Smooth muscle cell (in vitro differentiated cells): ENCODE measurements around the gene MYH9. TPM values are rescaled to one million over a fixed set of nuclear protein-coding genes. Genes with fewer than 3 reads are reported as not detected.
"Not testable (repeated sequence)": the region's sequence is repeated elsewhere in the genome, so short reads cannot be mapped to it uniquely, and the experiment has no call there.

Experiments
- DNase-seq: peaks from one replicate; lab custom pipeline; 2025; ENCODE audit not compliant: unreplicated experiment; lab: John Stamatoyannopoulos, UW
- H2AFZ ChIP-seq: fragments of 200-600 bp; sonication (generic); 2 replicates; pipeline ENCODE4 v1.6.0; 2016; ENCODE audit warnings: antibody characterized with exemption, low read depth, mild to moderate bottlenecking
- H3F3A ChIP-seq: fragments of 200-600 bp; sonication (generic); 2 replicates; pipeline ENCODE4 v1.6.0; 2017; ENCODE audit warnings: antibody characterized with exemption, low read depth
- H3K27ac ChIP-seq: fragments of 200-600 bp; sonication (generic); 2 replicates; pipeline ENCODE4 v1.5.1; 2016; ENCODE audit warnings: low read depth, mild to moderate bottlenecking
- H3K27me3 ChIP-seq: fragments of 200-600 bp; sonication (generic); 2 replicates; pipeline ENCODE4 v1.6.1; 2016; ENCODE audit warnings: low read depth, mild to moderate bottlenecking
- H3K36me3 ChIP-seq: fragments of 200-600 bp; sonication (generic); 2 replicates; pipeline ENCODE4 v1.5.1; 2016; ENCODE audit warnings: low read depth
- H3K4me1 ChIP-seq: fragments of 200-600 bp; sonication (generic); 2 replicates; pipeline ENCODE4 v1.5.1; 2016; ENCODE audit warnings: low read depth
- H3K4me2 ChIP-seq: fragments of 200-600 bp; sonication (generic); 2 replicates; pipeline ENCODE4 v1.6.0; 2016; ENCODE audit warnings: mild to moderate bottlenecking
- H3K4me3 ChIP-seq: fragments of 200-600 bp; sonication (generic); 2 replicates; pipeline ENCODE4 v1.5.1; 2016; ENCODE audit warnings: mild to moderate bottlenecking
- H3K79me2 ChIP-seq: fragments of 200-600 bp; sonication (generic); 2 replicates; pipeline ENCODE4 v1.6.0; 2016; ENCODE audit warnings: low read depth, mild to moderate bottlenecking
- H3K9ac ChIP-seq: fragments of 200-600 bp; sonication (generic); 2 replicates; pipeline ENCODE4 v1.6.0; 2016; ENCODE audit warnings: low read depth
- H3K9me3 ChIP-seq: fragments of 200-600 bp; sonication (generic); replicated peaks from 2 replicates; pipeline ENCODE4 v1.5.1; 2016; ENCODE audit warnings: low read depth
- H4K20me1 ChIP-seq: fragments of 200-600 bp; sonication (generic); 2 replicates; pipeline ENCODE4 v1.6.0; 2016; ENCODE audit warnings: low read depth
- WGBS: methylation state at CpG from one replicate; pipeline ENCODE4 v1.1.7; 2016; ENCODE audit warnings: low lambda C conversion rate; 5-methylcytosine and 5-hydroxymethylcytosine counted together
- polyA plus RNA-seq: library from polyadenylated mRNA; unstranded; fragments of >200 nt; fragmentation: Nextera tagmentation; extraction: Ambion mirVana; gene quantifications from 2 replicates; pipeline ENCODE4 v1.2.1, GENCODE V29; 2016
- total RNA-seq: library from RNA; depleted of rRNA; stranded (reverse); fragments of >200 nt; gene quantifications from 2 replicates; pipeline ENCODE4 v1.2.3, GENCODE V29; 2014
- TF ChIP-seq, protein P1 (sequence below): fragments of 200-600 bp; sonication (generic); IDR thresholded peaks from 2 replicates; pipeline ENCODE4 v1.5.1; 2017; ENCODE audit warnings: borderline replicate concordance, mild to moderate bottlenecking, antibody characterized with exemption; ENCODE audit not compliant: insufficient read depth, poor library complexity, severe bottlenecking

The MYH9 gene
- total and polyA plus RNA-seq, 2 experiments from 2014 or later: 350 to 361 TPM

DNA sequence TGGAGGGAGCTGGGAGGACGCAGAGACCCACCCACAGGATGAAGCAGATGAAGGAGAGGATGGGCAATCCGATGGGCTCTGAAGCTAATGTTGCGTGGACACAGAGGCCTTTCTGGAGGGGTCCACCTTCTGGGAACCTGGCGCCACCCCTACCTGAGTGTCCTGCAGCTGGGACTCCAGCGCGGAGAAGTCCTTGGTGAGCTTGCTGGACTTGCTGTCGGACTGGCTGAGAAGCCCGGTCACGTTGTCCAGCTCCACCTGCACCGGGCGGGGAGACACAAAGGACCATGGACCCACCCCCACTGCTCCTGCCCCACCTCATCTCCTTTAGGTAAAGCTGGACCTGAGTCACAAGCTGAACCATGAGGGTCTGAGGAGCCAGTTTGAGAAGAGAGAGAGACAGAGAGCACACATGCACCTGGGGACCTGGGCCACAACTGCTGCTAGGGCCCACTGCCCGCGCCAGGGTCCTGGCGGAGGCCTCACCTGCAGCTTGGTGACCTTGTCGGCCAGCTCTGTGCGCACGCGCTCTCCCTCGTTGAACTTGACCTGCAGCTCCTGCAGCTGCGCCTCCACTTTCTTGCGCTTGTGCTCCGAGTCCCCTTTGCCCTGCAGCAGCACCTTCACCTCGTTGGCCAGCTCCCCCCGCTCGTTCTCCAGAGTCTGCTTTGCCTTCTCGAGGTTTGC lies 94.0 kb downstream of the MYH9 start:
- DNase-seq: no peak
- TF ChIP-seq, protein P1, sequence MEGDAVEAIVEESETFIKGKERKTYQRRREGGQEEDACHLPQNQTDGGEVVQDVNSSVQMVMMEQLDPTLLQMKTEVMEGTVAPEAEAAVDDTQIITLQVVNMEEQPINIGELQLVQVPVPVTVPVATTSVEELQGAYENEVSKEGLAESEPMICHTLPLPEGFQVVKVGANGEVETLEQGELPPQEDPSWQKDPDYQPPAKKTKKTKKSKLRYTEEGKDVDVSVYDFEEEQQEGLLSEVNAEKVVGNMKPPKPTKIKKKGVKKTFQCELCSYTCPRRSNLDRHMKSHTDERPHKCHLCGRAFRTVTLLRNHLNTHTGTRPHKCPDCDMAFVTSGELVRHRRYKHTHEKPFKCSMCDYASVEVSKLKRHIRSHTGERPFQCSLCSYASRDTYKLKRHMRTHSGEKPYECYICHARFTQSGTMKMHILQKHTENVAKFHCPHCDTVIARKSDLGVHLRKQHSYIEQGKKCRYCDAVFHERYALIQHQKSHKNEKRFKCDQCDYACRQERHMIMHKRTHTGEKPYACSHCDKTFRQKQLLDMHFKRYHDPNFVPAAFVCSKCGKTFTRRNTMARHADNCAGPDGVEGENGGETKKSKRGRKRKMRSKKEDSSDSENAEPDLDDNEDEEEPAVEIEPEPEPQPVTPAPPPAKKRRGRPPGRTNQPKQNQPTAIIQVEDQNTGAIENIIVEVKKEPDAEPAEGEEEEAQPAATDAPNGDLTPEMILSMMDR: no peak
- no peaks in the 10 kb centered on the region for H3K27me3 ChIP-seq
- H3K4me3 ChIP-seq: no peak overlapping the region
- peaks cover 84% of the 10 kb centered on the region for H4K20me1 ChIP-seq
- peaks cover 43% of the 10 kb centered on the region for H3K79me2 ChIP-seq
- no peak overlapping the region for H2AFZ ChIP-seq
- no peak overlapping the region for H3K9ac ChIP-seq
- no peak overlapping the region for H3K27ac ChIP-seq
- no peaks in the 10 kb centered on the region for H3K9me3 ChIP-seq
- H3K36me3 ChIP-seq: peaks cover 35% of the 10 kb centered on the region
- WGBS: 95% methylated on average over 26 of the region's 26 CpGs
- no peaks in the 10 kb centered on the region for H3K4me1 ChIP-seq
- H3K4me2 ChIP-seq: no peak overlapping the region
- peaks cover 63% of the 10 kb centered on the region for H3F3A ChIP-seq

DNA sequence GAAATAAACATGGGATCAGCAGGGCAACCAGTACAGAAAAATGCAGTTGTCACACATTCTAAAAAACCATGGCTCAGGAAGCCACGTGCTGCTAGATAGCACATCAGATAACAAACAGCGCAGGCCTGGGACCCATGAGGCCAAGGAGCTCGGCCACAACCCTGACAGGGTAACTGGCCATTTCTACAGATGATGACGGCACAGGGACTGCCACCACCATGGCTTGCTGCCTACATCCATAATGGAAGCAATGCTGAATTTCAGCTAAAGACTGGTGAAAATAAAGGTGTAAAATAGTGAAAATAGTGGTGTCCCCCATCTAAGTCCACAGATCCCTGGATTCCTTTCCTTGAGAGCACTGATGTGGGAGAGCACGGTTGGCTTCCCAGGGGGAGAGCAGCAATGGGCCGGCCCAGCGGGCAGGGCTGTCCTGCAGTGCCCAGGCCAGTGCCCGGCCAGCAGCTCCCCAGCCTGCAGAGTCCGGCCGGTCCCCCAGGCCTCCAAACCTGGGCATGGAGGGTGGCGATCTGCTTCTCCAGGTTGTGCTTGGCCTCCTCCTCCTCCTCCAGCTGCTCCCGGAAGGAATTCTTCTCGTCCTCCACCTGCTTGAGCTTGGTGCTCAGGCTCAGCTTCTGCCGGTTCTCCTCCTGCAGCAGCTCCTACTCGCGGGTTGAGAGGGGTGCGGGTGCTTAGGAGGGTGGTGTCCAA lies 94.8 kb downstream of the MYH9 start:
- H3K9me3 ChIP-seq: no peaks in the 10 kb centered on the region
- peaks cover 85% of the 10 kb centered on the region for H4K20me1 ChIP-seq
- H3K27me3 ChIP-seq: no peaks in the 10 kb centered on the region
- H2AFZ ChIP-seq: no peak overlapping the region
- 97% methylated on average over 17 of the region's 17 CpGs for WGBS
- H3K36me3 ChIP-seq: peaks cover 39% of the 10 kb centered on the region
- H3K4me2 ChIP-seq: no peak overlapping the region
- H3K4me3 ChIP-seq: no peak overlapping the region
- DNase-seq: no peak
- no peak overlapping the region for H3K9ac ChIP-seq
- H3K4me1 ChIP-seq: no peaks in the 10 kb centered on the region
- H3K27ac ChIP-seq: no peak overlapping the region
- H3K79me2 ChIP-seq: peaks cover 42% of the 10 kb centered on the region
- TF ChIP-seq, protein P1: no peak
- peaks cover 69% of the 10 kb centered on the region for H3F3A ChIP-seq

DNA sequence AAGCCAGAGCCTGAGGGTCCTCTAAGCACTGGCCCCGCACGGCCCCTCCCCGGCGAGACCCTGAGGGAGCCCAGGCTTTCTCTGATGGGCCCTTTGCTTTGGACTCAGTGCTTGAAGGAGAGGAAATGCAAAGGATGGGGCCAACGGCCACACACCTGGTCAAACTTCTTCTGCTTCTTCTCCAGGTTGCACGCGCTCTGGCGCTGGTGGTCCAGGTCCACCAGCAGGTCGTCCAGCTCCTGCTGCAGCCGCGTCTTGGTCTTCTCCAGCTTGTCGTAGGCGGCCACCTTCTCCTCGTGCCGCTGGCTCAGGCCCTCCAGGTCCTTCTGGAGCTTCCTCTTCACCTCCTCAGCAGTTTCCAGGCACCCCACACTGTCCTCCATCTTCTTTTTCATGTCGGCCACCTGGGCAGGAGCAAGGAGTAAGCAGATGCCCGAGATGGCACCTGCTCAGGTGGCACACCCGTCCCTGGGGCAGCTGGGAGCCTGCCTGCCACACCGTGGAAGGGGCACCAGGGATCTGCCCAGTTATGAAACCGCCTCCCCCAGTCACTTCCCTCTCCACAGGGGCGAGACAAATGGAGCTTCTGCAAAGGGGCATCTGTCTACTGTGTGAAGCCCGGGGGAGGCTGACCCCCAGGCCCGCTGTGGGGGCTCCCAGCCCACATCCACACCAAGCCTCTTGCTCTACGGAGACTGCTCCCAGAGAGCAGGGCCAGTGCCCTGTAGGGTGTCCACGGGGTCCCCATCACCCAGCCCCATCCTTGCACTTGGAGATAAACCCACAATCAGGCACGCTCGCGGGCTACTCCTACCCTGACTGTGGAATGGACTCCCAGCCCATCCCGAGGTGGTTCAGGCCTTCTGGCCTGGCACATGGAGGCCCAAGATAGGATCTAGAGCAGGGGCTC lies 95.7 kb downstream of the MYH9 start:
- Histone ChIP-seq H3F3A (peaks cover 67% of the 10 kb centered on the region), H3K27ac (no peak overlapping the region), H3K9ac (no peak overlapping the region), H4K20me1 (peaks cover 85% of the 10 kb centered on the region), H3K27me3 (no peaks in the 10 kb centered on the region), H3K4me3 (no peak overlapping the region), H3K4me2 (no peak overlapping the region), H2AFZ (no peak overlapping the region), H3K79me2 (peaks cover 42% of the 10 kb centered on the region), H3K36me3 (peaks cover 45% of the 10 kb centered on the region), H3K4me1 (no peaks in the 10 kb centered on the region), H3K9me3 (no peaks in the 10 kb centered on the region)
- DNase-seq: no peak
- 99% methylated on average over 29 of the region's 29 CpGs for WGBS
- TF ChIP-seq, protein P1: no peak

DNA sequence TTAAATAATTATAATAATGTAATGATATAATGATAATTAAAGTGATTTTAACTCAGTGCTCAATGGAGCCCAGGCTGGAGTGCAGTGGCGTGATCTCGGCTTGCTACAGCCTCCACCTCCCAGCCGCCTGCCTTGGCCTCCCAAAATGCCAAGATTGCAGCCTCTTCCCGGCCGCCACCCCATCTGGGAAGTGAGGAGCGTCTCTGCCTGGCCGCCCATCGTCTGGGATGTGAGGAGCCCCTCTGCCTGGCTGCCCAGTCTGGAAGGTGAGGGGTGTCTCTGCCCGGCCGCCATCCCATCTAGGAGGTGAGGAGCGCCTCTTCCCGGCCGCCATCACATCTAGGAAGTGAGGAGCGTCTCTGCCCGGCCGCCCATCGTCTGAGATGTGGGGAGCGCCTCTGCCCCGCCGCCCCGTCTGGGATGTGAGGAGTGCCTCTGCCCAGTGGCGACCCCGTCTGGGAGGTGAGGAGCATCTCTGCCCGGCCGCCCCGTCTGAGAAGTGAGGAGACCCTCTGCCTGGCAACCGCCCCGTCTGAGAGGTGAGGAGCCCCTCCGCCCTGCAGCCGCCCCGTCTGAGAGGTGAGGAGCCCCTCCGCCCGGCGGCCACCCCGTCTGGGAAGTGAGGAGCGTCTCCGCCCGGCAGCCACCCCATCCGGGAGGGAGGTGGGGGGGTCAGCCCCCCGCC lies 97.2 kb downstream of the MYH9 start:
- peaks cover 37% of the 10 kb centered on the region for H3K79me2 ChIP-seq

DNA sequence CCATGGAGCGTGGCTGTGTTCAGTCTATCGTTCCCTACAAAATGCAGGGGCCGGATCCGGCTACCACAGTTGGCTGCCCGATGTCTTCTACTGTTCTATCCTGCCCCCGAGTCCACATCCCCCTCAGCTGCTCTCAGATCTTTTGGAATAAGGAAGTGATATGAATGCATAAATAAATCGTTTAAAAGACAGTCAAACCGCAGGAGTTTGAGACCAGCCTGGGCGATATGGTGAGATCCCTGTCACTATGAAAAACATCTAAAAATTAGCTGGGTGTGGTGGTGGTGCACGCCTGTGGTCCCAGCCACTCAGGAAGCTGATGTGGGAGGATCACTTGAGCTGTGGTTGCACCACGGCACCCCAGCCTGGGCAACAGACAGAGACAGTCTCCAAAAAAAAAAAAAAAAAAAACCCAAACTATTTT lies 97.8 kb downstream of the MYH9 start:
- not testable (repeated sequence) for H2AFZ ChIP-seq, H3K27me3 ChIP-seq, H3K4me1 ChIP-seq, H3K4me3 ChIP-seq, H3K9me3 ChIP-seq, H3K27ac ChIP-seq, H3K9ac ChIP-seq, H3K4me2 ChIP-seq, DNase-seq
- H3K36me3 ChIP-seq: peaks cover 38% of the 10 kb centered on the region
- WGBS: over 99% methylated on average over 11 of the region's 11 CpGs
- peaks cover 85% of the 10 kb centered on the region for H4K20me1 ChIP-seq
- peaks cover 73% of the 10 kb centered on the region for H3F3A ChIP-seq
- H3K79me2 ChIP-seq: peaks cover 32% of the 10 kb centered on the region

More for the DNA sequence above, 97.2 kb downstream of the MYH9 start:
- not testable (repeated sequence) for H3K4me2 ChIP-seq, H3K27me3 ChIP-seq, H3K9ac ChIP-seq, H3K27ac ChIP-seq, H3K9me3 ChIP-seq, H3K4me3 ChIP-seq, H2AFZ ChIP-seq, DNase-seq, H3K4me1 ChIP-seq
- peaks cover 73% of the 10 kb centered on the region for H3F3A ChIP-seq
- H4K20me1 ChIP-seq: peaks cover 85% of the 10 kb centered on the region
- H3K36me3 ChIP-seq: peaks cover 38% of the 10 kb centered on the region
- 98% methylated on average over 21 of the region's 40 CpGs for WGBS
